B cell (primary cell): ENCODE data around the gene MAP3K15. TPM values are rescaled to one million over a fixed set of nuclear protein-coding genes. Genes with fewer than 3 reads are reported as not detected.

Experiments
- ATAC-seq: fragments of 200-7000 bp; cut with Tn5 transposase; one replicate; pipeline ENCODE4 v1.10.0; 2021; ENCODE audit warnings: low read depth, mild to moderate bottlenecking, moderate number of reproducible peaks, moderate library complexity
- CTCF ChIA-PET: fragments of 350-600 bp; sonication (Branson Sonifier 250); formaldehyde crosslinking; loops from one replicate; lab custom pipeline; 2021; ENCODE audit warnings: antibody characterized with exemption, inconsistent platforms; lab: Charles Lee
- POLR2A ChIA-PET: fragments of 350-600 bp; sonication (Branson Sonifier 250); formaldehyde crosslinking; loops from one replicate; lab custom pipeline; 2021; ENCODE audit warnings: antibody characterized with exemption; lab: Charles Lee
- DNase-seq: peaks from one replicate; pipeline ENCODE4 v3.0.0; 2013
- H2AFZ ChIP-seq: 2 replicates; pipeline ENCODE4 v1.6.1; 2012; ENCODE audit warnings: mild to moderate bottlenecking, low read depth, low read length; ENCODE audit not compliant: insufficient read depth, poor library complexity, severe bottlenecking
- H3K27ac ChIP-seq, 2 donors: 1 replicate in 1 of 2; 2 replicates in 1 of 2; pipeline ENCODE4 v1.5.1; 2012 to 2013; ENCODE audit warnings: low read length in 2 of 2, mild to moderate bottlenecking in 2 of 2, moderate library complexity in 1 of 2
- H3K27me3 ChIP-seq, 4 experiments: fragments of 200-600 bp in 1 of 4; sonication (generic) in 1 of 4; replicated peaks in 1 of 4; 1 replicate in 2 of 4; 2 replicates in 2 of 4; pipeline versions ENCODE4 v1.6.1 to v1.7.0; 2013 to 2016; ENCODE audit warnings: low read length in 3 of 4, mild to moderate bottlenecking in 2 of 4, mixed read lengths in 1 of 4, moderate library complexity in 1 of 4; ENCODE audit not compliant: insufficient read depth in 4 of 4, control insufficient read depth in 3 of 4; ENCODE audit errors: control extremely low read depth in 1 of 4
- H3K36me3 ChIP-seq, 2 experiments: replicated peaks in 1 of 2; 1 replicate in 1 of 2; 2 replicates in 1 of 2; pipeline versions ENCODE4 v1.6.1 to v1.7.1; 2013; ENCODE audit warnings: low read length in 1 of 2; ENCODE audit not compliant: insufficient read depth in 2 of 2, control insufficient read depth in 1 of 2; ENCODE audit errors: control extremely low read depth in 1 of 2, extremely low read depth in 1 of 2
- H3K4me1 ChIP-seq, 2 donors: fragments of 200-600 bp in 1 of 2; sonication (generic) in 1 of 2; 1 replicate in 1 of 2; 2 replicates in 1 of 2; pipeline versions ENCODE4 v1.5.1 to v1.6.1; 2013 to 2017; ENCODE audit warnings: low read length in 2 of 2; ENCODE audit not compliant: control insufficient read depth in 2 of 2, insufficient read depth in 2 of 2
- H3K4me2 ChIP-seq: replicated peaks from 2 replicates; pipeline ENCODE3; 2012; ENCODE audit warnings: mild to moderate bottlenecking, low read depth, low read length; ENCODE audit not compliant: poor library complexity, severe bottlenecking
- H3K4me3 ChIP-seq, 5 experiments: fragments of 200-600 bp in 1 of 5; sonication (generic) in 1 of 5; 1 replicate in 3 of 5; 2 replicates in 2 of 5; pipeline versions ENCODE4 v1.5.1 to v1.7.0; 2011 to 2016; ENCODE audit warnings: low read length in 4 of 5, mild to moderate bottlenecking in 4 of 5, low read depth in 2 of 5, control low read depth in 1 of 5, moderate library complexity in 1 of 5; ENCODE audit not compliant: insufficient read depth in 1 of 5; ENCODE audit errors: control extremely low read depth in 1 of 5, extremely low read depth in 1 of 5
- H3K79me2 ChIP-seq: fragments of 200-600 bp; sonication (generic); one replicate; pipeline ENCODE4 v1.6.0; 2016; ENCODE audit warnings: low read length; ENCODE audit not compliant: control insufficient read depth, insufficient read depth
- H3K9ac ChIP-seq: fragments of 200-600 bp; sonication (generic); 2 replicates; pipeline ENCODE4 v1.6.1; 2017; ENCODE audit warnings: mild to moderate bottlenecking, low read length, moderate library complexity
- H3K9me3 ChIP-seq, 3 donors: one replicate each; pipeline versions ENCODE4 v1.6.1 to v1.7.1; 2013; ENCODE audit warnings: low read length in 2 of 3; ENCODE audit not compliant: control insufficient read depth in 2 of 3, insufficient read depth in 1 of 3; ENCODE audit errors: control extremely low read depth in 1 of 3
- H4K20me1 ChIP-seq: 2 replicates; pipeline ENCODE4 v1.6.0; 2012; ENCODE audit warnings: mild to moderate bottlenecking, low read length; ENCODE audit not compliant: insufficient read depth, control insufficient read depth, poor library complexity, severe bottlenecking
- H3K27ac Mint-ChIP-seq: one replicate; pipeline ENCODE4 v1.8.0; 2021; ENCODE audit warnings: mixed read lengths
- H3K27me3 Mint-ChIP-seq: one replicate; pipeline ENCODE4 v1.8.0; 2021; ENCODE audit warnings: mixed read lengths
- H3K4me1 Mint-ChIP-seq: one replicate; pipeline ENCODE4 v1.8.0; 2021; ENCODE audit warnings: mixed read lengths
- H3K4me3 Mint-ChIP-seq: one replicate; pipeline ENCODE4 v1.8.0; 2021; ENCODE audit warnings: mixed read lengths
- H3K9me3 Mint-ChIP-seq: one replicate; pipeline ENCODE4 v1.8.0; 2022; ENCODE audit warnings: mixed read lengths; ENCODE audit not compliant: insufficient read depth
- CTCF ChIP-seq: fragments of 200-600 bp; IDR thresholded peaks from one replicate; pipeline ENCODE4 v1.8.0; 2022; ENCODE audit warnings: antibody characterized with exemption, mild to moderate bottlenecking
- EZH2 ChIP-seq: IDR thresholded peaks from 2 replicates; pipeline ENCODE4 v1.6.1; 2012; ENCODE audit warnings: borderline replicate concordance, low read depth, mild to moderate bottlenecking, moderate library complexity, low read length; ENCODE audit not compliant: insufficient read depth, poor library complexity, severe bottlenecking
- WGBS: methylation state at CpG from one replicate; pipeline ENCODE4 v1.1.5; 2013; ENCODE audit warnings: missing lambda C conversion rate; ENCODE audit not compliant: insufficient coverage; 5-methylcytosine and 5-hydroxymethylcytosine counted together
- intact Hi-C: fragments of 100-400 bp; cut with micrococcal nuclease; formaldehyde crosslinking; loops from one replicate; pipeline ENCODE4 v1.10.0; 2022
- polyA plus RNA-seq: library from polyadenylated mRNA; depleted of rRNA; stranded (reverse); fragments of >200 nt; gene quantifications from 2 replicates; pipeline ENCODE4 v1.2.3, GENCODE V29; 2012
- total RNA-seq, 2 donors: library from RNA; stranded (reverse); fragments of 120-200 nt in 1 of 2; gene quantifications; 1 replicate in 1 of 2; 2 replicates in 1 of 2; pipeline versions ENCODE4 v1.2.3 to v1.2.4, GENCODE V29; 2013 to 2022

MAP3K15 gene
- total and polyA plus RNA-seq, 2 donors (not counting 1 experiment from before 2014, with no cell fraction given): not detected

GRCh38 chrX:19544693-19545305, 29.5 kb upstream of the MAP3K15 start:
- no peaks in the 10 kb centered on the region for H3K79me2 ChIP-seq
- no peaks in the 10 kb centered on the region for H4K20me1 ChIP-seq
- no peak overlapping the region for H3K27ac ChIP-seq
- H3K4me3 ChIP-seq: no peak overlapping the region
- no peaks in the 10 kb centered on the region for H3K9me3 ChIP-seq
- H3K4me1 ChIP-seq: no peaks in the 10 kb centered on the region
- DNase-seq (peak; percentile 46), ATAC-seq (peak; percentile 33)
- intact Hi-C loops: loop anchor here (1.0 kb wide), 1 partner anchor 447 kb away; the partner anchor contains the start of gene BCLAF3
- no CpG with 5 or more reads among the region's 8 CpGs for WGBS
- no peaks in the 10 kb centered on the region for H3K27me3 Mint-ChIP-seq
- H3K9me3 Mint-ChIP-seq: no peaks in the 10 kb centered on the region
- POLR2A ChIA-PET: no interaction called here
- no peak overlapping the region for H3K4me3 Mint-ChIP-seq
- H3K27me3 ChIP-seq: no peaks in the 10 kb centered on the region
- H3K36me3 ChIP-seq: peaks cover 0 to 27% of the 10 kb centered on the region in 2 experiments
- H3K4me1 Mint-ChIP-seq: peaks cover 1% of the 10 kb centered on the region
- TF ChIP-seq CTCF (peak; percentile 73), EZH2 (no peak)
- H3K9ac ChIP-seq: no peak overlapping the region
- no peak overlapping the region for H3K27ac Mint-ChIP-seq
- no peak overlapping the region for H3K4me2 ChIP-seq
- no peak overlapping the region for H2AFZ ChIP-seq
- CTCF ChIA-PET: interaction anchor here (1.8 kb wide), 1 partner anchor 12 kb away, joined by 8 read pairs; no protein-coding TSS in a partner anchor

GRCh38 chrX:19543951-19544381, 28.7 kb upstream of the MAP3K15 start:
- Histone ChIP-seq H3K4me1 (no peaks in the 10 kb centered on the region), H3K4me3 (no peak overlapping the region), H3K79me2 (no peaks in the 10 kb centered on the region), H3K36me3 (peaks cover 0 to 29% of the 10 kb centered on the region in 2 experiments), H3K27ac (no peak overlapping the region), H4K20me1 (no peaks in the 10 kb centered on the region), H3K9me3 (no peaks in the 10 kb centered on the region), H3K27me3 (no peaks in the 10 kb centered on the region), H3K9ac (no peak overlapping the region), H3K4me2 (no peak overlapping the region), H2AFZ (no peak overlapping the region)
- WGBS: 100% methylated on average over 3 of the region's 12 CpGs
- H3K9me3 Mint-ChIP-seq: no peaks in the 10 kb centered on the region
- ChIA-PET POLR2A (no interaction called here), CTCF (interaction anchor here (0.6 kb wide), 1 partner anchor 524 kb away, joined by 3 read pairs; no protein-coding TSS in a partner anchor)
- intact Hi-C loops: loop anchor here (1.0 kb wide), 1 partner anchor 447 kb away; the partner anchor contains the start of gene BCLAF3
- no peak overlapping the region for H3K4me3 Mint-ChIP-seq
- ATAC-seq (no peak), DNase-seq (no peak)
- peaks cover 1% of the 10 kb centered on the region for H3K4me1 Mint-ChIP-seq
- H3K27me3 Mint-ChIP-seq: no peaks in the 10 kb centered on the region
- no peak overlapping the region for H3K27ac Mint-ChIP-seq
- TF ChIP-seq EZH2 (no peak), CTCF (no peak)
